Rectal smooth muscle tissue (tissue), 1 donor: Measurements from ENCODE around the gene ESPN.

Experiments
- H3K27ac ChIP-seq: one replicate; pipeline ENCODE4 v1.7.0; 2013; ENCODE audit warnings: low read depth, low read length, inconsistent platforms
- H3K27me3 ChIP-seq: one replicate; pipeline ENCODE4 v1.7.0; 2013; ENCODE audit warnings: low read length; ENCODE audit not compliant: control insufficient read depth, insufficient read depth
- H3K36me3 ChIP-seq: one replicate; pipeline ENCODE4 v1.7.0; 2013; ENCODE audit warnings: low read length; ENCODE audit not compliant: control insufficient read depth, insufficient read depth
- H3K4me1 ChIP-seq: one replicate; pipeline ENCODE4 v1.7.0; 2013; ENCODE audit warnings: low read length; ENCODE audit not compliant: control insufficient read depth, insufficient read depth
- H3K4me3 ChIP-seq: one replicate; pipeline ENCODE4 v1.7.0; 2013; ENCODE audit warnings: low read length
- H3K9ac ChIP-seq: one replicate; pipeline ENCODE4 v1.7.0; 2013; ENCODE audit warnings: low read length

Gene ESPN

GRCh38 chr1:6467744-6468688 lies 43.4 kb downstream of the ESPN start:
- Histone ChIP-seq H3K27me3 (no peaks in the 10 kb centered on the region), H3K4me3 (no peak overlapping the region), H3K27ac (no peak overlapping the region), H3K36me3 (peaks cover 5% of the 10 kb centered on the region), H3K9ac (no peak overlapping the region), H3K4me1 (no peaks in the 10 kb centered on the region)

- no peaks in the 10 kb centered on the region for H3K27me3 ChIP-seq
- no peak overlapping the region for H3K4me3 ChIP-seq
- H3K4me1 ChIP-seq, result no peaks in the 10 kb centered on the region
- H3K36me3 ChIP-seq, result peaks cover 5% of the 10 kb centered on the region
- no peak overlapping the region for H3K9ac ChIP-seq
- no peak overlapping the region for H3K27ac ChIP-seq
Measured at GRCh38 chr1:6468729-6469461, 44.3 kb downstream of the ESPN start.

- no peak overlapping the region for H3K4me3 ChIP-seq
- H3K27ac ChIP-seq, result no peak overlapping the region
- peaks cover 5% of the 10 kb centered on the region for H3K36me3 ChIP-seq
- no peaks in the 10 kb centered on the region for H3K27me3 ChIP-seq
- H3K4me1 ChIP-seq, result no peaks in the 10 kb centered on the region
- no peak overlapping the region for H3K9ac ChIP-seq
Measured at GRCh38 chr1:6470132-6471085, 45.8 kb downstream of the ESPN start.

- Histone ChIP-seq H3K4me3 (peak overlapping the region; percentile 17), H3K27ac (peak overlapping the region; percentile 37), H3K27me3 (no peaks in the 10 kb centered on the region), H3K9ac (no peak overlapping the region), H3K4me1 (no peaks in the 10 kb centered on the region), H3K36me3 (peaks cover 5% of the 10 kb centered on the region)
Measured at GRCh38 chr1:6471086-6471969, 46.8 kb downstream of the ESPN start.

GRCh38 chr1:6471970-6472368 lies 47.4 kb downstream of the ESPN start:
- H3K36me3 ChIP-seq, result peaks cover 5% of the 10 kb centered on the region
- no peak overlapping the region for H3K9ac ChIP-seq
- H3K27ac ChIP-seq, result peak overlapping the region; percentile 37
- no peaks in the 10 kb centered on the region for H3K4me1 ChIP-seq
- H3K27me3 ChIP-seq, result no peaks in the 10 kb centered on the region
- peak overlapping the region; percentile 17 for H3K4me3 ChIP-seq

GRCh38 chr1:6472391-6472790 lies 47.8 kb downstream of the ESPN start:
- Histone ChIP-seq H3K4me1 (no peaks in the 10 kb centered on the region), H3K27ac (no peak overlapping the region), H3K36me3 (peaks cover 5% of the 10 kb centered on the region), H3K27me3 (no peaks in the 10 kb centered on the region), H3K4me3 (peak overlapping the region; percentile 37), H3K9ac (no peak overlapping the region)

GRCh38 chr1:6473156-6473555 lies 48.6 kb downstream of the ESPN start:
- Histone ChIP-seq H3K27ac (no peak overlapping the region), H3K36me3 (peaks cover 5% of the 10 kb centered on the region), H3K4me1 (no peaks in the 10 kb centered on the region), H3K27me3 (no peaks in the 10 kb centered on the region), H3K4me3 (no peak overlapping the region), H3K9ac (no peak overlapping the region)

- no peak overlapping the region for H3K4me3 ChIP-seq
- no peaks in the 10 kb centered on the region for H3K36me3 ChIP-seq
- no peak overlapping the region for H3K27ac ChIP-seq
- no peaks in the 10 kb centered on the region for H3K27me3 ChIP-seq
- H3K9ac ChIP-seq, result no peak overlapping the region
- no peaks in the 10 kb centered on the region for H3K4me1 ChIP-seq
Measured at GRCh38 chr1:6473974-6474814, 49.6 kb downstream of the ESPN start.

GRCh38 chr1:6474815-6475282 lies 50.3 kb downstream of the ESPN start:
- Histone ChIP-seq H3K4me3 (no peak overlapping the region), H3K9ac (no peak overlapping the region), H3K4me1 (no peaks in the 10 kb centered on the region), H3K36me3 (no peaks in the 10 kb centered on the region), H3K27me3 (no peaks in the 10 kb centered on the region), H3K27ac (no peak overlapping the region)

- no peaks in the 10 kb centered on the region for H3K36me3 ChIP-seq
- no peak overlapping the region for H3K4me3 ChIP-seq
- H3K27ac ChIP-seq, result no peak overlapping the region
- H3K4me1 ChIP-seq, result no peaks in the 10 kb centered on the region
- no peaks in the 10 kb centered on the region for H3K27me3 ChIP-seq
- no peak overlapping the region for H3K9ac ChIP-seq
Measured at GRCh38 chr1:6475381-6476133, 51.0 kb downstream of the ESPN start.
